Heart left ventricle (tissue), 13 donors: Measurements from ENCODE around the gene ZNF620.

ENCODE experiments used
- POLR2A ChIP-seq, 2 donors: fragments of 450-650 bp; IDR thresholded peaks; one replicate each; pipeline ENCODE4 v1.6.1; 2017; ENCODE audit warnings: antibody characterized with exemption in 2 of 2, mild to moderate bottlenecking in 2 of 2, moderate library complexity in 2 of 2
- TF ChIP-seq, protein P1 (sequence below), 12 donors: fragments of 200-600 bp; sonication (generic) in 4 of 12; IDR thresholded peaks; one replicate each; pipeline versions ENCODE4 v1.5.0 to v1.8.0; 2018 to 2022; ENCODE audit warnings: antibody characterized with exemption in 12 of 12, mild to moderate bottlenecking in 5 of 12
- donor health status: ischemic (EF 13 %, LVEDD 7.1; RV severe dilation, severe dysfunction).
- donor health status: DM: no; HTN: yes; CAD: no.
- donor health status: DM: no; HTN: no; CAD: no.
- donor health status: ischemic (EF 25% LVEDD 6.9; RV normal size, moderate dysfunction).
- donor health status: ischemic (EF 25% LVEDD 5.7; RV mildly dilated, moderate dysfunction).
- donor health status: ischemic (EF 35%, LVEDD 5.7; RV mildly dilated, moderate dysfunction).
- donor health status: nonischemic (EF 11% LVEDD 7.7; RV severe dilation, severe dysfunction).
- donor health status: DM: yes; HTN: yes; CAD: no.
- donor health status: PGD.
- donor health status: ischemic (EF 29% LVEDD 5.4; RV normal size, mild dysfunction).
- donor health status: nonischemic (EF 23%, LVEDD 6.1; RV moderate dilation, normal function).

DNA sequence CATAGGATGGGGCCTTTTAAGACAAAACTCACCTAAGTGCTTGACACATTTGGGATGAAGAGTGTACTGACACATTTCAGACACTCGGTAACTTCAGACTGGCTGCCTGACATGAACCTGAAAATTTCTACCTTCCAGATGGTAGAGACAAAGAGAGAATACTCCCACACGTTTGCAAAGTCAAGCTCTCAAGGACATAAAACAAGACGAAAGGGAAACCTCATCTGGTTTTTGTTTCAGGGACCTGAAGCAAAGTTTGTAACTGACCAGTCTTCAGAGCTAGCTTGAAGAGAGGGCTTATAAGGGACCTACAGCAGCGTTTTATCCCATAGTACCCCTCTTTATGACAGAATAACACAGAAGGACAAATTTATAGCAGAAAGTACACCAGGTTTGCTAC, 60.9 kb downstream of the ZNF620 start:
- no peak for TF ChIP-seq POLR2A (IDR thresholded peaks at IDR 0.05)
- TF ChIP-seq, protein P1, sequence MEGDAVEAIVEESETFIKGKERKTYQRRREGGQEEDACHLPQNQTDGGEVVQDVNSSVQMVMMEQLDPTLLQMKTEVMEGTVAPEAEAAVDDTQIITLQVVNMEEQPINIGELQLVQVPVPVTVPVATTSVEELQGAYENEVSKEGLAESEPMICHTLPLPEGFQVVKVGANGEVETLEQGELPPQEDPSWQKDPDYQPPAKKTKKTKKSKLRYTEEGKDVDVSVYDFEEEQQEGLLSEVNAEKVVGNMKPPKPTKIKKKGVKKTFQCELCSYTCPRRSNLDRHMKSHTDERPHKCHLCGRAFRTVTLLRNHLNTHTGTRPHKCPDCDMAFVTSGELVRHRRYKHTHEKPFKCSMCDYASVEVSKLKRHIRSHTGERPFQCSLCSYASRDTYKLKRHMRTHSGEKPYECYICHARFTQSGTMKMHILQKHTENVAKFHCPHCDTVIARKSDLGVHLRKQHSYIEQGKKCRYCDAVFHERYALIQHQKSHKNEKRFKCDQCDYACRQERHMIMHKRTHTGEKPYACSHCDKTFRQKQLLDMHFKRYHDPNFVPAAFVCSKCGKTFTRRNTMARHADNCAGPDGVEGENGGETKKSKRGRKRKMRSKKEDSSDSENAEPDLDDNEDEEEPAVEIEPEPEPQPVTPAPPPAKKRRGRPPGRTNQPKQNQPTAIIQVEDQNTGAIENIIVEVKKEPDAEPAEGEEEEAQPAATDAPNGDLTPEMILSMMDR (IDR thresholded peaks at IDR 0.05): no peak
